ENCODE data around the gene HIBADH.
"Not testable (repeated sequence)": the region's sequence is repeated elsewhere in the genome, so short reads cannot be mapped to it uniquely, and the experiment has no call there.

HIBADH gene

DNA sequence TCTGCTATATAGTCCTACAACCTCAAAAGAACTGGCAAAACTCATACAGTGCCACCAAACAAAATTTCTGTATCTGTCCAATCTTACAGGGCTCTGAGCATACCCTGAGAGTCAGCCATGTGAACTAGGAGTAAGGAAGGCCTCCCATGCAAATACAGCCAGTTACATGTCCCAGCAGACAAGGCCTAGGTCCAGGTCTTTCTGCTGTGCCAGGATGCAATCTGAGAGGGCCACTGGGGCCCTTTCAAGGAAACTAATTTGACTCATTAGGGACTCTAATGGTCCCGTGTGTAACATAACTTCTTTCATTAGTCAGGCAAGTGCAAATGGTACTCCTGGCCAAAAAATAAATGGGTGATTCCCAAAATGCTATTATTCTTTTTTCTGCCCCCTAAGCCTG lies 17.9 kb upstream of the HIBADH start:
- TF ChIP-seq, protein P1, sequence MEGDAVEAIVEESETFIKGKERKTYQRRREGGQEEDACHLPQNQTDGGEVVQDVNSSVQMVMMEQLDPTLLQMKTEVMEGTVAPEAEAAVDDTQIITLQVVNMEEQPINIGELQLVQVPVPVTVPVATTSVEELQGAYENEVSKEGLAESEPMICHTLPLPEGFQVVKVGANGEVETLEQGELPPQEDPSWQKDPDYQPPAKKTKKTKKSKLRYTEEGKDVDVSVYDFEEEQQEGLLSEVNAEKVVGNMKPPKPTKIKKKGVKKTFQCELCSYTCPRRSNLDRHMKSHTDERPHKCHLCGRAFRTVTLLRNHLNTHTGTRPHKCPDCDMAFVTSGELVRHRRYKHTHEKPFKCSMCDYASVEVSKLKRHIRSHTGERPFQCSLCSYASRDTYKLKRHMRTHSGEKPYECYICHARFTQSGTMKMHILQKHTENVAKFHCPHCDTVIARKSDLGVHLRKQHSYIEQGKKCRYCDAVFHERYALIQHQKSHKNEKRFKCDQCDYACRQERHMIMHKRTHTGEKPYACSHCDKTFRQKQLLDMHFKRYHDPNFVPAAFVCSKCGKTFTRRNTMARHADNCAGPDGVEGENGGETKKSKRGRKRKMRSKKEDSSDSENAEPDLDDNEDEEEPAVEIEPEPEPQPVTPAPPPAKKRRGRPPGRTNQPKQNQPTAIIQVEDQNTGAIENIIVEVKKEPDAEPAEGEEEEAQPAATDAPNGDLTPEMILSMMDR (conservative IDR thresholded peaks at IDR 0.05), result no peak
- TF ChIP-seq ZFX (IDR thresholded peaks at IDR 0.05), result no peak
- no peak overlapping the region for H3K27ac ChIP-seq

- H3K27ac ChIP-seq, result no peak overlapping the region
- TF ChIP-seq, protein P1 (conservative IDR thresholded peaks at IDR 0.05), result no peak
- no peak for TF ChIP-seq ZFX (IDR thresholded peaks at IDR 0.05)
Measured at GRCh38 chr7:27678617-27679260, 16.1 kb upstream of the HIBADH start.

GRCh38 chr7:27677912-27678612 lies 15.4 kb upstream of the HIBADH start:
- no peak overlapping the region for H3K27ac ChIP-seq
- TF ChIP-seq ZFX (IDR thresholded peaks at IDR 0.05), result no peak
- TF ChIP-seq, protein P1 (conservative IDR thresholded peaks at IDR 0.05), result no peak

DNA sequence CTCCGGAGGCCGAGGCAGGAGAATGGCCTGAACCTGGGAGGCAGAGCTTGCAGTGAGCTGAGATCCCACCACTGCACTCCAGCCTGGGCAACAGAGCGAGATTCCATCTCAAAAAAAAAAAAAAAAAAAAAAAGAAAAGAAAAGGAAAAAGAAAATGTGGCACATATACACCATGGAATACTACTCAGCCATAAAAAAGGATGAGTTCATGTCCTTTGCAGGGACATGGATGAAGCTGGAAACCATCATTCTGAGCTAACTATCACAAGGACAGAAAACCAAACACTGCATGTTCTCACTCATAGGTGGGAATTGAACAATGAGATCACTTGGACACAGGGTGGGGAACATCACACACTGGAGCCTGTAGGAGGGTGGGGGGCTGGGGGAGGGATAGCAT lies 11.4 kb upstream of the HIBADH start:
- not testable (repeated sequence) for H3K27ac ChIP-seq

GRCh38 chr7:27671675-27672074 lies 9.0 kb upstream of the HIBADH start:
- TF ChIP-seq ZFX (IDR thresholded peaks at IDR 0.05), result no peak
- TF ChIP-seq, protein P1 (conservative IDR thresholded peaks at IDR 0.05), result no peak
- H3K27ac ChIP-seq, result no peak overlapping the region

DNA sequence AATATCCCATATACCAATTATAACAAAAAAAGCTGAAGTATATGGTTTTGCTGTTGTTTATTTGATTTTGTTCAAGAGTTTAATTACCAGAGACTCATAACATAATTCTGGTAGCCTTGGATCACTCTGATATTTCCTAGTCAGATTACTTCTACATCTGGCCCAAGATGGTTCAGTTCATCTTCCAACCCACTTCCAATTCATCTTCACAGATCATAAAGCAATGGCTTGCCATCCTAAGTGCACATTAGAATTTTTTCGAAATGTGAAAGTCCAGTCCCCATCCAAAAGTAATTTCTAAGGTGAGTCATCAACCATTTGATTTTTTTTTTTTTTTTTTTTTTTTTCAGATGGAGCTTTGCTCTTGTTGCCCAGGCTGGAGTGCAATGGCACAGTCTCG lies 8.0 kb upstream of the HIBADH start:
- TF ChIP-seq, protein P1 (conservative IDR thresholded peaks at IDR 0.05), result no peak
- TF ChIP-seq ZFX (IDR thresholded peaks at IDR 0.05), result no peak

DNA sequence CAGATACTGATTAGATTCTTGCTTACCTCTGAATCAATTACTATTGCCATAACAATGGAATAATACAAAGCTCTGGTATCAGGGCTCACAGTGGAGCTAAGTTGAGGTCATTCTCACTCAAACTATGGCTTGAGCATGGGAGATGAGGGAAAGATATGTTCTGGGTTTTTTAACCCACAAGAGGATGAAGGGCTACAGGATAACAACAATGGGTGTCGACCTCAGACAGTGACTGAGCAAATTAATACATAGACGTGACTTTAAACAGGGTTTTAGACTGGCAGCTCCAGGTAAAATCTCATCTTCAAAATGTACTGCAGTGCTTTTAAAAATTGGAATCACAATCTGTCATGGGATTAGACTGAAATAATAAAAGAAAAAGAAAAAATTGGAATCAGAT lies 7.5 kb upstream of the HIBADH start:
- no peak overlapping the region for H3K27ac ChIP-seq
- TF ChIP-seq, protein P1 (conservative IDR thresholded peaks at IDR 0.05), result no peak
- TF ChIP-seq ZFX (IDR thresholded peaks at IDR 0.05), result no peak

More for the DNA sequence above, 8.0 kb upstream of the HIBADH start:
- no peak overlapping the region for H3K27ac ChIP-seq

DNA sequence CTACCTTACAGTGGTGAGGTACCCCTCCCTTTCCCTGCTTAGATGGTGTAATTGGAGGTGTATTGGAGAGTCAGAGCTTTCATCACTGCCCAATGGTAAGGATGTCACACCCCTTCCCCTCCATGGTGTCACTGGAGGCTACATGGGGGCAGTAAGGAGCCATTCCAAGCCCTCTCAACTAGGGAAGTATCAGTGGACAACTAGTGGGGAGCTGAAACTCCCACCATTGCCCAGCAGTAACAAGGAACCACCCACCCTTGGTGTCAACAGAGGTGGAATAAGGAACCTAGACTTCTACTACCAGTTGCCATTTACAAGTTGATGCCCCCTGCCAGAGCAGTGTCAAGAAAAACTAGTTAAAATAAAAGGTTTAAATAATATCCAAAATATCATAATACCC lies 2.8 kb upstream of the HIBADH start:
- no peak overlapping the region for H3K27ac ChIP-seq
- TF ChIP-seq ZFX (IDR thresholded peaks at IDR 0.05), result no peak
- TF ChIP-seq, protein P1 (conservative IDR thresholded peaks at IDR 0.05), result no peak

All from C4-2B (cell line).